ENCODE results near the gene VPS45.

VPS45 gene

DNA sequence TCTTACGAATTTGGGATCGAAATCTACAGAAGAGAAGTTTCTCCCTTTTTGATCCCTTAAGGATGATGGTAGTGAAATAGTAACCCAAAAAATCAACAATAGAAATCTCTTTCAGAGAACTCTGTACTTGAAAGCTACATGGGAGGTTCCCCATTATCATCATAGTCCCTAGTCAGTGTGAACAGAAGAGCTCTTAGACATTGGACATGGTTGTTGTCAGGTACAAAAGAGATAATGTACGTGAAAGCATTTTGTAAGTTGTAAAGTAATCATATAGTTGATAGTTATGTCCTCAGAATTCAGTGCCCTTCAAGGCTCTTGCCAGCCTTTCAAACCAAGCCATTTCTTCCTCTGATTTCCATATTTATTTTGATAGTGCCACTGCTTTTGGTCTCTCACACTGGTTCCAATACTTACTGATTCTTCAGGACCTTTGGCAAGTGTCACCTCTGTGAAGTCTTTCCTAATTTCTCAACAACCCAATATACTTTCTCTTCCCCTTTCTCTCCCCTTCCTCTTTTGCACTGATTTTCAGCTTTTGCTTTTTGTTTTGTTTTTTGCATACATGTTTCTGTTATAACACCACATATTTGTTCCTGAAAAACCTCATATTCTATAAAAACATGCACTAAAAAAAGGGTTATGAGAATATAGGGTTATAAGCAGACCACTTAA is 22.4 kb downstream of the VPS45 start:
- TF ChIP-seq SETDB1 (IDR thresholded peaks at IDR 0.05; ENCODE audit: insufficient read length, low read length), result no peak
- no peak for TF ChIP-seq ZNF521 (tag by site-specific recombination; IDR thresholded peaks at IDR 0.05)
- TF ChIP-seq PRDM1 (tag by site-specific recombination; IDR thresholded peaks at IDR 0.05), result peak; percentile 65; the same call in 1 of the 2 replicates
- ChIA-PET CTCF (interaction anchor here (1.0 kb wide), 1 partner anchor 72 kb away, joined by 3 read pairs; no protein-coding TSS in a partner anchor), POLR2A (no interaction called here)
- Histone ChIP-seq H3K4me1 (ENCODE audit: control insufficient read depth, insufficient read depth, low read length) (no peaks in the 10 kb centered on the region), H3K27ac (ENCODE audit: extremely low read depth, low read depth, low read length) (no peak overlapping the region), H3K9me3 (ENCODE audit: control insufficient read depth, insufficient read depth, low read depth, low read length) (no peaks in the 10 kb centered on the region), H3K36me3 (ENCODE audit: control insufficient read depth in 2 of 2, insufficient read depth in 1 of 2, low read length in 2 of 2) (peaks cover 53 to 87% of the 10 kb centered on the region in 2 experiments), H3K4me3 (ENCODE audit: low read depth, low read length) (no peak overlapping the region)

DNA sequence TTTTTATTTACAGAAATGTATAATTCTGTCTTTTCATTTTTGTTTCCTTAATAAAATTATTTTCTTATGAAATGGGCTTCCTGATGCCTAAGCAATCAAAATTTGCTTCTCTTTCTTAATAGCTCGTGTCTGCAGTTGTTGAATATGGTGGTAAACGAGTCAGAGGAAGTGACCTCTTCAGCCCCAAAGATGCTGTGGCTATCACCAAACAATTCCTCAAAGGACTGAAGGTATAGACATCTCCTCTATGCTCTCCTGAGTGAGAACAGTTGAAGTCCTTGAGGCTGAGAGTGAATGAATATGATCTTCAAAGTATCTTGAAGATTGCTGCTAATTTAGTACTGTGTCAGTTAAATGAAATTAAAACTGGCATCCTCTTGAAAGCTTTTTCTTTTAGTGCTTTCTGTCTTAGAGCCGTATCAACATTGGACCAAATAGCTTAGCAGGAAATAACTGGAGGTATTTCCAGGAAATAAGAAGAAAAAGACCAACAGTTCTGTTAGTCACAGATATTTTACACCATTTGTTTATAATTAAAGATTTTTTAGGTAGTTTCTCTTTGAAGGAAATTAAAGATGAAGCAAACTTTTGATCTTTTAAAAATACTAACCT is 24.7 kb downstream of the VPS45 start:
- CTCF ChIA-PET, result interaction anchor here (0.6 kb wide), 1 partner anchor 141 kb away, joined by 4 read pairs; no protein-coding TSS in a partner anchor
- H3K4me1 ChIP-seq (ENCODE audit: control insufficient read depth, insufficient read depth, low read length), result no peaks in the 10 kb centered on the region
- POLR2A ChIA-PET, result no interaction called here

More for the DNA sequence above, 24.7 kb downstream of the VPS45 start:
- Histone ChIP-seq H3K27ac (ENCODE audit: extremely low read depth, low read depth, low read length) (no peak overlapping the region), H3K36me3 (ENCODE audit: control insufficient read depth in 2 of 2, insufficient read depth in 1 of 2, low read length in 2 of 2) (peaks cover 51 to 81% of the 10 kb centered on the region in 2 experiments), H3K9me3 (ENCODE audit: control insufficient read depth, insufficient read depth, low read depth, low read length) (no peaks in the 10 kb centered on the region), H3K4me3 (ENCODE audit: low read depth, low read length) (no peak overlapping the region)
- TF ChIP-seq, protein P1, sequence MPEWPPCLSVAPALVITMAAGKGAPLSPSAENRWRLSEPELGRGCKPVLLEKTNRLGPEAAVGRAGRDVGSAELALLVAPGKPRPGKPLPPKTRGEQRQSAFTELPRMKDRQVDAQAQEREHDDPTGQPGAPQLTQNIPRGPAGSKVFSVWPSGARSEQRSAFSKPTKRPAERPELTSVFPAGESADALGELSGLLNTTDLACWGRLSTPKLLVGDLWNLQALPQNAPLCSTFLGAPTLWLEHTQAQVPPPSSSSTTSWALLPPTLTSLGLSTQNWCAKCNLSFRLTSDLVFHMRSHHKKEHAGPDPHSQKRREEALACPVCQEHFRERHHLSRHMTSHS (tag by site-specific recombination; IDR thresholded peaks at IDR 0.05), result no peak
- TF ChIP-seq, protein P2, sequence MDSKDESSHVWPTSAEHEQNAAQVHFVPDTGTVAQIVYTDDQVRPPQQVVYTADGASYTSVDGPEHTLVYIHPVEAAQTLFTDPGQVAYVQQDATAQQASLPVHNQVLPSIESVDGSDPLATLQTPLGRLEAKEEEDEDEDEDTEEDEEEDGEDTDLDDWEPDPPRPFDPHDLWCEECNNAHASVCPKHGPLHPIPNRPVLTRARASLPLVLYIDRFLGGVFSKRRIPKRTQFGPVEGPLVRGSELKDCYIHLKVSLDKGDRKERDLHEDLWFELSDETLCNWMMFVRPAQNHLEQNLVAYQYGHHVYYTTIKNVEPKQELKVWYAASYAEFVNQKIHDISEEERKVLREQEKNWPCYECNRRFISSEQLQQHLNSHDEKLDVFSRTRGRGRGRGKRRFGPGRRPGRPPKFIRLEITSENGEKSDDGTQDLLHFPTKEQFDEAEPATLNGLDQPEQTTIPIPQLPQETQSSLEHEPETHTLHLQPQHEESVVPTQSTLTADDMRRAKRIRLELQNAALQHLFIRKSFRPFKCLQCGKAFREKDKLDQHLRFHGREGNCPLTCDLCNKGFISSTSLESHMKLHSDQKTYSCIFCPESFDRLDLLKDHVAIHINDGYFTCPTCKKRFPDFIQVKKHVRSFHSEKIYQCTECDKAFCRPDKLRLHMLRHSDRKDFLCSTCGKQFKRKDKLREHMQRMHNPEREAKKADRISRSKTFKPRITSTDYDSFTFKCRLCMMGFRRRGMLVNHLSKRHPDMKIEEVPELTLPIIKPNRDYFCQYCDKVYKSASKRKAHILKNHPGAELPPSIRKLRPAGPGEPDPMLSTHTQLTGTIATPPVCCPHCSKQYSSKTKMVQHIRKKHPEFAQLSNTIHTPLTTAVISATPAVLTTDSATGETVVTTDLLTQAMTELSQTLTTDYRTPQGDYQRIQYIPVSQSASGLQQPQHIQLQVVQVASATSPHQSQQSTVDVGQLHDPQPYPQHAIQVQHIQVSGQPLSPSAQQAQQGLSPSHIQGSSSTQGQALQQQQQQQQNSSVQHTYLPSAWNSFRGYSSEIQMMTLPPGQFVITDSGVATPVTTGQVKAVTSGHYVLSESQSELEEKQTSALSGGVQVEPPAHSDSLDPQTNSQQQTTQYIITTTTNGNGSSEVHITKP (tag by site-specific recombination; IDR thresholded peaks at IDR 0.05), result no peak
- TF ChIP-seq ZNF133 (tag by site-specific recombination; IDR thresholded peaks at IDR 0.05) (no peak), ZNF677 (tag by site-specific recombination; IDR thresholded peaks at IDR 0.05) (no peak), ZFHX2 (tag by site-specific recombination; conservative IDR thresholded peaks at IDR 0.05) (no peak), ZNF660 (tag by site-specific recombination; IDR thresholded peaks at IDR 0.05) (no peak), REPIN1 (tag by site-specific recombination; IDR thresholded peaks at IDR 0.05; ENCODE audit: low read depth) (no peak), ZNF266 (tag by site-specific recombination; IDR thresholded peaks at IDR 0.05; ENCODE audit: low read depth) (no peak), YY1 (tag by site-specific recombination; IDR thresholded peaks at IDR 0.05) (no peak), ZNF174 (tag by site-specific recombination; IDR thresholded peaks at IDR 0.05) (no peak), ZNF302 (tag by site-specific recombination; IDR thresholded peaks at IDR 0.05; ENCODE audit: low read depth) (no peak), ZNF426 (tag by site-specific recombination; IDR thresholded peaks at IDR 0.05) (no peak), ZNF155 (tag by site-specific recombination; IDR thresholded peaks at IDR 0.05) (no peak), ZNF600 (tag by site-specific recombination; IDR thresholded peaks at IDR 0.05) (no peak)
- TF ChIP-seq, protein P3, sequence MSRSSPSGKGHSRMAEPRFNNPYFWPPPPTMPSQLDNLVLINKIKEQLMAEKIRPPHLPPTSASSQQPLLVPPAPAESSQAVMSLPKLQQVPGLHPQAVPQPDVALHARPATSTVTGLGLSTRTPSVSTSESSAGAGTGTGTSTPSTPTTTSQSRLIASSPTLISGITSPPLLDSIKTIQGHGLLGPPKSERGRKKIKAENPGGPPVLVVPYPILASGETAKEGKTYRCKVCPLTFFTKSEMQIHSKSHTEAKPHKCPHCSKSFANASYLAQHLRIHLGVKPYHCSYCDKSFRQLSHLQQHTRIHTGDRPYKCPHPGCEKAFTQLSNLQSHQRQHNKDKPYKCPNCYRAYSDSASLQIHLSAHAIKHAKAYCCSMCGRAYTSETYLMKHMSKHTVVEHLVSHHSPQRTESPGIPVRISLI (tag by site-specific recombination; IDR thresholded peaks at IDR 0.05), result no peak
- TF ChIP-seq, protein P4, sequence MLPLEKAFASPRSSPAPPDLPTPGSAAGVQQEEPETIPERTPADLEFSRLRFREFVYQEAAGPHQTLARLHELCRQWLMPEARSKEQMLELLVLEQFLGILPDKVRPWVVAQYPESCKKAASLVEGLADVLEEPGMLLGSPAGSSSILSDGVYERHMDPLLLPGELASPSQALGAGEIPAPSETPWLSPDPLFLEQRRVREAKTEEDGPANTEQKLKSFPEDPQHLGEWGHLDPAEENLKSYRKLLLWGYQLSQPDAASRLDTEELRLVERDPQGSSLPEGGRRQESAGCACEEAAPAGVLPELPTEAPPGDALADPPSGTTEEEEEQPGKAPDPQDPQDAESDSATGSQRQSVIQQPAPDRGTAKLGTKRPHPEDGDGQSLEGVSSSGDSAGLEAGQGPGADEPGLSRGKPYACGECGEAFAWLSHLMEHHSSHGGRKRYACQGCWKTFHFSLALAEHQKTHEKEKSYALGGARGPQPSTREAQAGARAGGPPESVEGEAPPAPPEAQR (tag by site-specific recombination; IDR thresholded peaks at IDR 0.05), result no peak
- TF ChIP-seq, protein P5, sequence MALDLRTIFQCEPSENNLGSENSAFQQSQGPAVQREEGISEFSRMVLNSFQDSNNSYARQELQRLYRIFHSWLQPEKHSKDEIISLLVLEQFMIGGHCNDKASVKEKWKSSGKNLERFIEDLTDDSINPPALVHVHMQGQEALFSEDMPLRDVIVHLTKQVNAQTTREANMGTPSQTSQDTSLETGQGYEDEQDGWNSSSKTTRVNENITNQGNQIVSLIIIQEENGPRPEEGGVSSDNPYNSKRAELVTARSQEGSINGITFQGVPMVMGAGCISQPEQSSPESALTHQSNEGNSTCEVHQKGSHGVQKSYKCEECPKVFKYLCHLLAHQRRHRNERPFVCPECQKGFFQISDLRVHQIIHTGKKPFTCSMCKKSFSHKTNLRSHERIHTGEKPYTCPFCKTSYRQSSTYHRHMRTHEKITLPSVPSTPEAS (tag by site-specific recombination; IDR thresholded peaks at IDR 0.05), result no peak
- TF ChIP-seq, protein P6, sequence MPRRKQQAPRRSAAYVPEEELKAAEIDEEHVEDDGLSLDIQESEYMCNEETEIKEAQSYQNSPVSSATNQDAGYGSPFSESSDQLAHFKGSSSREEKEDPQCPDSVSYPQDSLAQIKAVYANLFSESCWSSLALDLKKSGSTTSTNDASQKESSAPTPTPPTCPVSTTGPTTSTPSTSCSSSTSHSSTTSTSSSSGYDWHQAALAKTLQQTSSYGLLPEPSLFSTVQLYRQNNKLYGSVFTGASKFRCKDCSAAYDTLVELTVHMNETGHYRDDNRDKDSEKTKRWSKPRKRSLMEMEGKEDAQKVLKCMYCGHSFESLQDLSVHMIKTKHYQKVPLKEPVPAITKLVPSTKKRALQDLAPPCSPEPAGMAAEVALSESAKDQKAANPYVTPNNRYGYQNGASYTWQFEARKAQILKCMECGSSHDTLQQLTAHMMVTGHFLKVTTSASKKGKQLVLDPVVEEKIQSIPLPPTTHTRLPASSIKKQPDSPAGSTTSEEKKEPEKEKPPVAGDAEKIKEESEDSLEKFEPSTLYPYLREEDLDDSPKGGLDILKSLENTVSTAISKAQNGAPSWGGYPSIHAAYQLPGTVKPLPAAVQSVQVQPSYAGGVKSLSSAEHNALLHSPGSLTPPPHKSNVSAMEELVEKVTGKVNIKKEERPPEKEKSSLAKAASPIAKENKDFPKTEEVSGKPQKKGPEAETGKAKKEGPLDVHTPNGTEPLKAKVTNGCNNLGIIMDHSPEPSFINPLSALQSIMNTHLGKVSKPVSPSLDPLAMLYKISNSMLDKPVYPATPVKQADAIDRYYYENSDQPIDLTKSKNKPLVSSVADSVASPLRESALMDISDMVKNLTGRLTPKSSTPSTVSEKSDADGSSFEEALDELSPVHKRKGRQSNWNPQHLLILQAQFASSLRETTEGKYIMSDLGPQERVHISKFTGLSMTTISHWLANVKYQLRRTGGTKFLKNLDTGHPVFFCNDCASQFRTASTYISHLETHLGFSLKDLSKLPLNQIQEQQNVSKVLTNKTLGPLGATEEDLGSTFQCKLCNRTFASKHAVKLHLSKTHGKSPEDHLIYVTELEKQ (tag by site-specific recombination; IDR thresholded peaks at IDR 0.05; ENCODE audit: borderline replicate concordance), result no peak
